Nephron progenitor cell (in vitro differentiated cells): Measurements from ENCODE around the gene RIC3.

Source experiments
- DNase-seq: peaks from one replicate; pipeline ENCODE4 v3.0.0; 2021
- H3K27ac Mint-ChIP-seq: 2 replicates; pipeline ENCODE4 v1.8.0; 2021; ENCODE audit warnings: mild to moderate bottlenecking, moderate library complexity, mixed read lengths
- H3K27me3 Mint-ChIP-seq: 2 replicates; pipeline ENCODE4 v1.8.0; 2021; ENCODE audit warnings: mild to moderate bottlenecking, low read depth, mixed read lengths; ENCODE audit not compliant: poor library complexity
- H3K36me3 Mint-ChIP-seq: 2 replicates; pipeline ENCODE4 v1.8.0; 2021; ENCODE audit warnings: low read depth, mixed read lengths
- H3K4me1 Mint-ChIP-seq: 2 replicates; pipeline ENCODE4 v1.8.0; 2021; ENCODE audit warnings: mixed read lengths
- H3K4me3 Mint-ChIP-seq: 2 replicates; pipeline ENCODE4 v1.8.0; 2021; ENCODE audit warnings: mild to moderate bottlenecking, moderate library complexity, mixed read lengths
- H3K9me3 Mint-ChIP-seq: 2 replicates; pipeline ENCODE4 v1.8.0; 2021; ENCODE audit warnings: mild to moderate bottlenecking, moderate library complexity, mixed read lengths
- TF ChIP-seq, protein P1 (sequence below): fragments of 200-600 bp; sonication (generic); IDR thresholded peaks from 2 replicates; pipeline ENCODE4 v1.5.0; 2021; ENCODE audit warnings: antibody characterized with exemption

The RIC3 gene

DNA sequence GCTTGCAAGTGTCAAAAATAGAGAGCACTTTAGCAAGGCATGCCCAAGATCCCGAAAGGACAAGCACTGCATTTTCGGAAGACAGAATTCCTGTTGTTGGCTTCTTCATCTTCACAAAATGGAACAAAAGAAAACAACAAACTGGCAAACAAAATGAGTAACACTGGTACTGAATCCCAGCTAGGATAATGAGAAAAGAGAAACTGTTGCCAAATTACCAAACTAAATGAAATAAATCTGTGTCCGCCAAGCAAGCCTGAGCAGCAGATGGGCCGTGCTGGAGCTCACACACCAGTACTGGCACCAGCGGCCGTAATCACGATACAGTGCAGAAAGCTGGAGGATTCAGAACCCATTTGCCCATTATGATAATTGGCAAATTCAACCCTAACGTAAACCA is 57.2 kb downstream of the RIC3 start:
- Mint-ChIP-seq H3K27ac (no peak overlapping the region), H3K27me3 (peaks cover 2% of the 10 kb centered on the region), H3K9me3 (peaks cover 32% of the 10 kb centered on the region), H3K36me3 (peaks cover 41% of the 10 kb centered on the region), H3K4me1 (peaks cover 27% of the 10 kb centered on the region), H3K4me3 (no peak overlapping the region)
- DNase-seq, result no peak
- TF ChIP-seq, protein P1, sequence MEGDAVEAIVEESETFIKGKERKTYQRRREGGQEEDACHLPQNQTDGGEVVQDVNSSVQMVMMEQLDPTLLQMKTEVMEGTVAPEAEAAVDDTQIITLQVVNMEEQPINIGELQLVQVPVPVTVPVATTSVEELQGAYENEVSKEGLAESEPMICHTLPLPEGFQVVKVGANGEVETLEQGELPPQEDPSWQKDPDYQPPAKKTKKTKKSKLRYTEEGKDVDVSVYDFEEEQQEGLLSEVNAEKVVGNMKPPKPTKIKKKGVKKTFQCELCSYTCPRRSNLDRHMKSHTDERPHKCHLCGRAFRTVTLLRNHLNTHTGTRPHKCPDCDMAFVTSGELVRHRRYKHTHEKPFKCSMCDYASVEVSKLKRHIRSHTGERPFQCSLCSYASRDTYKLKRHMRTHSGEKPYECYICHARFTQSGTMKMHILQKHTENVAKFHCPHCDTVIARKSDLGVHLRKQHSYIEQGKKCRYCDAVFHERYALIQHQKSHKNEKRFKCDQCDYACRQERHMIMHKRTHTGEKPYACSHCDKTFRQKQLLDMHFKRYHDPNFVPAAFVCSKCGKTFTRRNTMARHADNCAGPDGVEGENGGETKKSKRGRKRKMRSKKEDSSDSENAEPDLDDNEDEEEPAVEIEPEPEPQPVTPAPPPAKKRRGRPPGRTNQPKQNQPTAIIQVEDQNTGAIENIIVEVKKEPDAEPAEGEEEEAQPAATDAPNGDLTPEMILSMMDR, result no peak

DNA sequence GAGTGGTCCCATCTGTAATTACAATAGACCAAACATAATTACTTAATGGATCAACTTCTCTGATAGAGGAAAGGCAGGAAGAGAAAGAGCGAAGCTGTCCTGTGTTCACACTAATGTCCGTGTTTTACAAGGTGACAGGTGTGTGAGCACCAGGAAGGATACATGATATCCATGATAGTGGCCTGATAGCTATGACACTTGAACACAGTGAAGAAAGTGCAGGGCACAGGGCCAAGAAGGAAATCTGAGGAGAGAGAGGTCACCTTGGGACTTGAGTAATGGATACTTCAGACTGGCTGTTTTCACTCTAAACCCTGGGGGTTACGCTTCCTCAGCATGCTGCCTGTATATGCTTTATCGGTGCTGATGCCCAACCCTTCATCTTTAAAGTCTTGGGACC is 58.4 kb downstream of the RIC3 start:
- H3K27ac Mint-ChIP-seq, result no peak overlapping the region
- peaks cover 27% of the 10 kb centered on the region for H3K4me1 Mint-ChIP-seq
- TF ChIP-seq, protein P1, result no peak
- DNase-seq, result no peak
- H3K9me3 Mint-ChIP-seq, result peaks cover 20% of the 10 kb centered on the region
- no peak overlapping the region for H3K4me3 Mint-ChIP-seq
- peaks cover 2% of the 10 kb centered on the region for H3K27me3 Mint-ChIP-seq
- H3K36me3 Mint-ChIP-seq, result peaks cover 29% of the 10 kb centered on the region

DNA sequence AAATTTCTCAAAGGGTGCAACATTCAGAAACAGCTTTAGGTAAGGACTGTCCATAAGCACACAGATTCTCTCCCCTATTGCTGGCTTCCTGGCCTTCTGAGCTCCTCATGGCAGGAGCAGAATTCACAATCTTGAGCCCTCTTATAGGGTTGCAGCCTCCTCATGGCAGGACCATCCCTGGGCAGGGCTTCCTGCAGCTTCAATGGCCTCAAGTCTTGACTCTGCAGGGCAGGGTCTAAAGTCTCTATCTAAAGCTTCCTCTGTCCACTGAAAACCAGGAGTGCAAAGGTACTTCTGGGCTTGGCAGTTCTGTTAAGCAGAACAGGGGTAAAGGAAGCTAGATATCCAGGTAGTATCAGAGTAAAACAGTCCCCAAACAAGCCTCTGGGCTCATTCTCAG is 59.1 kb downstream of the RIC3 start:
- peaks cover 22% of the 10 kb centered on the region for H3K36me3 Mint-ChIP-seq
- TF ChIP-seq, protein P1, result no peak
- no peak overlapping the region for H3K4me3 Mint-ChIP-seq
- no peak overlapping the region for H3K27ac Mint-ChIP-seq
- peaks cover 2% of the 10 kb centered on the region for H3K27me3 Mint-ChIP-seq
- peaks cover 27% of the 10 kb centered on the region for H3K4me1 Mint-ChIP-seq
- peaks cover 13% of the 10 kb centered on the region for H3K9me3 Mint-ChIP-seq
- DNase-seq, result no peak

DNA sequence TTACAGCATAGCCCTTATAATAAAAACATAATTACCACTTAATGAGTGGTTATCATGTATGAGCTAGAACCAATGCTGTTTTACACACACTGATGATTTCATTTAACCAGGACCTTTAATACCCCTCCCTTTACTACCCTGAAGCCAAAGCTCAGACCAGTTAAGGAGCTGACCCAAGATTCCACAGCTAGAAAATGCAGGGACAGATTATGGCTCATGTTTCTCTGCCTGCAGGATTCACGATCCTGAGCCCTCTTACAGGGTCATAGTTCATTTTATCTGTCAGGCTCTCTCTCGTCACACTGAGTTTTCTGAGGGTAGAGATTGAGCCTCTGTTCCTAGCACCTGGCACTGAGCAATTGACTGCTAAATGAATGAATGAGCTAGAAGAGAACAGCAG is 60.4 kb downstream of the RIC3 start:
- TF ChIP-seq, protein P1, result no peak
- Mint-ChIP-seq H3K4me3 (no peak overlapping the region), H3K9me3 (peaks cover 3% of the 10 kb centered on the region), H3K27me3 (no peaks in the 10 kb centered on the region), H3K4me1 (peaks cover 27% of the 10 kb centered on the region), H3K36me3 (peaks cover 9% of the 10 kb centered on the region), H3K27ac (no peak overlapping the region)
- DNase-seq, result no peak

DNA sequence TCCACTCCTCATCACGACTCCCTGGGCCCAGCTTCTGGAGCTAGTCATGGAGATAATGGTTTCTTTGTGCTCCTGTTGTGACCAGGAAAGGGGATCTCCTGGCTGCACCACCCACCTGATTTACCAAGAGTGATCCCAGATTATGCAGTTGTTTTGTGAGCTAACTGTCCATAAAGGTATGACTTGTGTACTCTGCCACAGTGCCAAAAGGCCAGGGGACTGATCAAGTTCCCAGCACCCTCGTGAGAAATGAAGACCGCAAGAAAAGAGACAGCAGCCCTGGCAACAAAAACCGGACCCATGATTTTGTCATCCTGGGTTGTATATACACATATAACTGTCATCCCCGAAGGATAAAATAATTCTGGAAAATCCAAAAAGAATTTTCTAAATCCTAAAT is 61.2 kb downstream of the RIC3 start:
- Mint-ChIP-seq H3K4me3 (no peak overlapping the region), H3K27ac (no peak overlapping the region), H3K4me1 (peaks cover 27% of the 10 kb centered on the region), H3K9me3 (no peaks in the 10 kb centered on the region), H3K36me3 (peaks cover 6% of the 10 kb centered on the region), H3K27me3 (no peaks in the 10 kb centered on the region)
- no peak for DNase-seq
- TF ChIP-seq, protein P1, result no peak

DNA sequence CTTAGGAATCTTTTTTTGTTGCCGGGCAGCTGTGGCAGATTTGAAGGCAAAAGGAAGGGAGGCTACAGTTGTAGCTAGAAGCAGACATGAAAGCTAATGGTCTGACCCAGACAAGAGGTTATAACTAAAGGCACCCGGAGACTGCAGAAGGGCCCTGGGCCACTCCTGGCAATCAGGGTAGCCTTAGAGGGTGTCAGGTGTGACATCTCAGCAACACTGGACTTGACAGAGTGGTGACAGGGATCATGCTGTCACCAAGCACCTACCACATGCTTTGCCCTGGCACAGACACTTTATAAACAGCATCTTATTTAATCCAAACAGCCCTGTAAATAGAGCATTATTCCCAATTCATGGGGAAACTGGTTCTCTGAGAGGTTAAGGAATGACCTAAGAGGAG is 62.1 kb downstream of the RIC3 start:
- no peak overlapping the region for H3K4me3 Mint-ChIP-seq
- H3K27me3 Mint-ChIP-seq, result no peaks in the 10 kb centered on the region
- H3K4me1 Mint-ChIP-seq, result peaks cover 27% of the 10 kb centered on the region
- H3K9me3 Mint-ChIP-seq, result no peaks in the 10 kb centered on the region
- H3K36me3 Mint-ChIP-seq, result peaks cover 6% of the 10 kb centered on the region
- DNase-seq, result no peak
- TF ChIP-seq, protein P1, result no peak
- no peak overlapping the region for H3K27ac Mint-ChIP-seq
